H1 (cell line): ENCODE data around the gene SRPK3. TPM values are rescaled to one million over a fixed set of nuclear protein-coding genes. Genes with fewer than 3 reads are reported as not detected.

Source experiments
- BCL11A ChIP-seq, 2 experiments: IDR thresholded peaks; one replicate each; pipeline ENCODE4 v1.6.1; 2011; ENCODE audit warnings: low read depth in 2 of 2, low read length in 2 of 2, mild to moderate bottlenecking in 2 of 2
- BRCA1 ChIP-seq: IDR thresholded peaks from 2 replicates; pipeline ENCODE4 v1.6.1; 2012; ENCODE audit warnings: low read depth, low read length, improper control_type of control experiment
- CEBPB ChIP-seq: IDR thresholded peaks from 2 replicates; pipeline ENCODE4 v1.6.1; 2012; ENCODE audit warnings: low read depth, low read length
- CREB1 ChIP-seq: IDR thresholded peaks from 2 replicates; pipeline ENCODE4 v1.6.1; 2012; ENCODE audit warnings: inconsistent platforms
- HDAC2 ChIP-seq, 2 experiments: fragments of 300-600 bp in 1 of 2; sonication (generic) in 1 of 2; IDR thresholded peaks; 2 replicates each; pipeline ENCODE4 v1.6.1; 2011 to 2012; ENCODE audit warnings: low read depth in 2 of 2, low read length in 2 of 2, mild to moderate bottlenecking in 2 of 2, moderate library complexity in 2 of 2, borderline replicate concordance in 1 of 2, inconsistent platforms in 1 of 2
- NANOG ChIP-seq: IDR thresholded peaks from 2 replicates; pipeline ENCODE4 v1.6.1; 2011; ENCODE audit warnings: low read length, low read depth, mild to moderate bottlenecking, inconsistent platforms; ENCODE audit not compliant: insufficient read depth, poor library complexity, severe bottlenecking
- RAD21 ChIP-seq, 2 experiments: IDR thresholded peaks in 1 of 2; conservative IDR thresholded peaks in 1 of 2; 2 replicates each; pipeline ENCODE4 v1.6.1; 2011; ENCODE audit warnings: low read depth in 2 of 2, low read length in 2 of 2, improper control_type of control experiment in 1 of 2, inconsistent platforms in 1 of 2, mild to moderate bottlenecking in 1 of 2, moderate library complexity in 1 of 2
- SRF ChIP-seq: IDR thresholded peaks from 2 replicates; pipeline ENCODE4 v1.6.1; 2011; ENCODE audit warnings: mild to moderate bottlenecking, low read depth, low read length, moderate library complexity
- polyA plus RNA-seq, 7 experiments: library from polyadenylated mRNA; depleted of rRNA in 3 of 7; stranded (reverse) in 5 of 7; unstranded in 2 of 7; fragments of >200 nt in 5 of 7; fragments of 200-250 nt in 2 of 7; gene quantifications; 1 replicate in 5 of 7; 2 replicates in 1 of 7; 4 replicates in 1 of 7; pipeline versions ENCODE4 v1.2.1 to v1.2.3, GENCODE V29; 2011 to 2013; ENCODE audit warnings: missing spikeins in 2 of 7, mixed read lengths in 2 of 7
- total RNA-seq: library from RNA; stranded (reverse); fragmentation: NEBNext Ultra II Directional; extraction: Animal tissue kit (Norgen Biotek cat#: 25700); gene quantifications from 2 replicates; pipeline ENCODE4 v1.2.1, GENCODE V29; 2021
- TF ChIP-seq, protein P1 (sequence below): IDR thresholded peaks from 2 replicates; pipeline ENCODE4 v1.6.1; 2011; ENCODE audit warnings: low read length, improper control_type of control experiment

Gene SRPK3
- total and polyA plus RNA-seq, 2 of the 8 experiments (the other 6 are each of a cell fraction or from before 2014, with no cell fraction given): not detected

DNA sequence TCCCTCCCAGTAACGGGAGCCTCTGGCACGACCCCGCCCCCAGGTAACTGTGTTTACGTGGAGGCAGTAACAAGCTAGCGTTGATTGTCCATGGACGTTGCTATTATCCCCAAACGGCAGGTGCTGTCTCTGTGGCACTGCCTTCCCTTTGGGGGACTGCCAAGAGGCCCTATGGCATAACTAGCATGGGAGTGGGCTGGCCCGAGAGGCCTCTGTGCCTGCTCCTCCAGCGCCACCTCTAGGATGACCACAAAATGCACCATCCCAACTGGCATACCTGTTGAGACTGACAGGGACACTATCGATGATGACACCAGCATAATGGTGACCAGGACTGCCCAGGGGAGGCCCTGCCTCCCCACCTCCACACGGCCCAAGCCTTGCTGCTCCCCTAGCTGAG is 1.5 kb downstream of the SRPK3 start (continued):
- TF ChIP-seq BCL11A (IDR thresholded peaks at IDR 0.05; ENCODE audit: low read depth in 2 of 2, low read length in 2 of 2): no peak
- no peak for TF ChIP-seq NANOG
- no peak for TF ChIP-seq SRF
- no peak for TF ChIP-seq CREB1
- peak; percentile 55 to 61 for TF ChIP-seq RAD21 (IDR thresholded peaks at IDR 0.05 in 1 of 2, conservative IDR thresholded peaks at IDR 0.05 in 1 of 2; ENCODE audit: low read depth in 2 of 2, low read length in 2 of 2)
- TF ChIP-seq, protein P1, sequence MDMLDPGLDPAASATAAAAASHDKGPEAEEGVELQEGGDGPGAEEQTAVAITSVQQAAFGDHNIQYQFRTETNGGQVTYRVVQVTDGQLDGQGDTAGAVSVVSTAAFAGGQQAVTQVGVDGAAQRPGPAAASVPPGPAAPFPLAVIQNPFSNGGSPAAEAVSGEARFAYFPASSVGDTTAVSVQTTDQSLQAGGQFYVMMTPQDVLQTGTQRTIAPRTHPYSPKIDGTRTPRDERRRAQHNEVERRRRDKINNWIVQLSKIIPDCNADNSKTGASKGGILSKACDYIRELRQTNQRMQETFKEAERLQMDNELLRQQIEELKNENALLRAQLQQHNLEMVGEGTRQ: no peak
- TF ChIP-seq BRCA1: no peak
- no peak for TF ChIP-seq HDAC2 (IDR thresholded peaks at IDR 0.05; ENCODE audit: borderline replicate concordance in 1 of 2, low read depth in 2 of 2, low read length in 2 of 2)
- no peak for TF ChIP-seq CEBPB
- TF ChIP-seq, all 59 proteins: peak for 2
